HG03060 (cell line): ENCODE data around the gene TMEM82.

ENCODE experiments used
- ATAC-seq: cut with Tn5 transposase; IDR thresholded peaks from one replicate; pipeline ENCODE4 v1.9.1; 2021; ENCODE audit warnings: low read depth, moderate number of reproducible peaks; ENCODE audit not compliant: unreplicated experiment

Gene TMEM82

DNA sequence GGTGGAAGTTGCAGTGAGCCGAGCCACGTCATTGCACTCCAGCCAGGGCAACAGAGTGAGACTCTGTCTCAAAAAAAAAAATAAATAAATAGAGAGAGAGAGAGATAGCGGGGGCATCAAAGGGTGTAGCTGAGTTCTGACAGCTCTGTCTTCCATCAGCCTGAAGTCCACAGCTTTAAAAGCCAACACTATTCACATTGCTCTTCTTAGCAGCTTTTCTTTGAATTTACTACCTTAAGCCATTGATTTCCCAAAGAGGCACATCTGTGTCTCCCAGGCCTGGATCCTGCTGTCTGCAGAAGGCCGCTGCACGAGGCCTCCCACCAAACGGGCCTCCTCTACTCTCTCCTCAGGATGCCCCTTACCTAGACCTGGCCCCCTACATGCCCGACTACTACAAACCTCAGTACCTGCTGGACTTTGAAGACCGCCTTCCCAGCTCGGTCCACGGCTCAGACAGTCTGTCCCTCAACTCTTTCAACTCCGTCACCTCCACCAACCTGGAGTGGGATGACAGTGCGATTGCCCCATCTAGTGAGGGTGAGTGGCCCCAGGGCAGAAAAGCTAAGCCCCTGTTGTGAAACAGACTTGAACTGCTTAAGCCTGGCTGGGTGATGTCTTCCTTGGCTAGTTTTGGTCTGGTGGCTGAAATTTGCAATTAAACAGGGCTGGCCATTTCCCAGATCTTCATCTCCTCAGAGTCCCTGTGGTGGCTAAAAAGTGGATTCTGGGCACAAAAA lies 22.7 kb upstream of the TMEM82 start:
- no peak for ATAC-seq

DNA sequence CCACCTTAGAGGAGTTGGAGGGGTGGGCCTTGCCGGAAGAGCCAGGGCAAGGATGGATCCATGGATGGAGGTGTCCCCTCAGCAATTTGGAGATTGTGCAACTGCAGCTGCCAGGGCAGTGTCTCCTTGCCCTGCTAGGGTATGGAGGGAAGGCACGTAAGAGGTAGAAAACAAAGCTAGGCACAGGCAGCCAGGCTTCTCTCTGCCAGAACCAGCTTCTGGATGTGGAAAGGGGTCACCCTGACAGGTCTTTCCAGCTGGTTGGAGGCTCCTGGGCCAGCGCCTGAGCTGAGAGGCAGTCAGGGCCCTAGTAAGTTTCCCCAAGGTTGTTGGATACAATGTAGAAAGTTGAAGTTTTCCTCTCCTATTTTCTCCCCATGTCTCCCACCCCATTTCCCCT lies 21.4 kb upstream of the TMEM82 start:
- no peak for ATAC-seq

DNA sequence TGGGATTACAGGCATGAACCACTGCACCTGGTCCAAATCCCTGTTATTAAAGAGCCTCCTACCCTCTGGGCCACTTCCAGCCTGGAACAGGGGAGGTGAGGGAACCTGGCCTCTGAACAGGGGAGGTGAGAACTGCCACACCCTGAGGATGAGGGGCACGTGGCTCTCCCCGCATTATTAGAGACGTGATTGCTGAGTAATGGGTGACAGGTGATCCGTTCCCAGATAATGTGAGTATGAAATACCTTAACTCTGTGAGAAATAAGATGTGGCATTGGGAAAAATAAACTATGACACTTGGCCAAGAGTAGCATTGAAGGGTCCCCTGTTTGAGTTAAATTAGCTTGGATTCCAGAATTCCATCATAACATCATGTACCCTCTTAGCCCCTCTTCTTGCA lies 19.9 kb upstream of the TMEM82 start:
- ATAC-seq: no peak

DNA sequence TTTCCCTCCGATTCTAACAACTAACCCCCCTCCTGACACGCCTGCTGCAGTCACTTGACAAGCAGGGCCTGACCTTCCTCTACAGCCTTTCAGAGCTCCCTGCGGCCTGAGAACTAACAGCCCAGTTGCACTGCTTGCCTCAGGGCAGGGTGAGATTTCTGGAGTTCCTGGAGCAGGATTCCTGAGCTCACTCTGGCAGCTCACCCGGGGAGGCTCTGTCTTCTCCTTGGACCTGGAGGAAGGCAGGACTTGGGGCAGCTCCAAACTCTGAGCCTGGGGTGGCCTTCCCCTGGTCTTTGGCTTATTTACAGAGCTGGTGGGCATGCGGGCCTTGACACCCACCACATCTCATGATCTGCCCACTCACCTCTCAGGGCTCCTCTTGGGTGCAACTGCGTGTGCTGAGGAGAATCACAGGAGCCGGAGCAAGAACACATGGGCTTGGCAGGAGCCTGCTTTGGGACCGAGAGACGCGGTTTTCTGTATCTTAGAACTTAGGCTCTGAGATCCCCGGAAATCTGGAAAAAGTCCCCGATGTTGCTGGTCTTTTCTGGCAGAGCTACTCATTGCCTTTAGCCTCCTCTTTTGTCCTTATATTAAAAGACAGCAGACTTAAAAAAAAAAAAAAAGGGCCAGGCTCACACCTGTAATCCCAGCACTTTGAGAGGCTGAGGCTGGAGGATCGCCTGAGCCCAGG lies 19.3 kb upstream of the TMEM82 start:
- ATAC-seq: no peak

DNA sequence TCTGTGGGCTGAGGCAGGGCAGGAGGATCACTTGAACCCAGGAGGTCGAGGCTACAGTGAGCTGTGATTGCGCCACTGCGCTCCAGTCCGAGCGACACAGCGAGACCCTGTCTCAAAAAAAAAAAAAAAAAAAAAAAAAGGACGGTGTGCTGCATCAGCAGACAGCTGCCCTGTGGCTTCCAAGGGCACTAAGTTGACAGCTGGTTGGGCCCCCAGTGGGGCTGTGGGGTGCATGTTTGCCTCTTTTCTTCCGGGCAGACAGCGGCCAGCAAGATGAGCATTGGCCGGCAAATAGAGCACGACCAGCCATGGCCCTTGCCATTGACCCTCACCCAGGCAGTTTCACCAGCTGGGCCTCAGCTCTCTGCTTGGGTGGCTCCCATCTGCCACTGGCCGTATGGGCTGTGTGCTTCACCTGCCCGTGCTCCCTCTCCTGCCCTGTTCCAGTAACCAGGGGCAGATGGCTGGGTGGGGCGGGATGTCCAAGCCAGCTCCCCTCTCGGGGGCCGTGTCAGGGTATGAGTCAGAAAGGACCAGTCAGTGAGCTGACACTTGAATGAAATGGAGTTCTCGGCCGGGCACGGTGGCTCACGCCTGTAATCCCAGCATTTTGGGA lies 18.6 kb upstream of the TMEM82 start:
- no peak for ATAC-seq

DNA sequence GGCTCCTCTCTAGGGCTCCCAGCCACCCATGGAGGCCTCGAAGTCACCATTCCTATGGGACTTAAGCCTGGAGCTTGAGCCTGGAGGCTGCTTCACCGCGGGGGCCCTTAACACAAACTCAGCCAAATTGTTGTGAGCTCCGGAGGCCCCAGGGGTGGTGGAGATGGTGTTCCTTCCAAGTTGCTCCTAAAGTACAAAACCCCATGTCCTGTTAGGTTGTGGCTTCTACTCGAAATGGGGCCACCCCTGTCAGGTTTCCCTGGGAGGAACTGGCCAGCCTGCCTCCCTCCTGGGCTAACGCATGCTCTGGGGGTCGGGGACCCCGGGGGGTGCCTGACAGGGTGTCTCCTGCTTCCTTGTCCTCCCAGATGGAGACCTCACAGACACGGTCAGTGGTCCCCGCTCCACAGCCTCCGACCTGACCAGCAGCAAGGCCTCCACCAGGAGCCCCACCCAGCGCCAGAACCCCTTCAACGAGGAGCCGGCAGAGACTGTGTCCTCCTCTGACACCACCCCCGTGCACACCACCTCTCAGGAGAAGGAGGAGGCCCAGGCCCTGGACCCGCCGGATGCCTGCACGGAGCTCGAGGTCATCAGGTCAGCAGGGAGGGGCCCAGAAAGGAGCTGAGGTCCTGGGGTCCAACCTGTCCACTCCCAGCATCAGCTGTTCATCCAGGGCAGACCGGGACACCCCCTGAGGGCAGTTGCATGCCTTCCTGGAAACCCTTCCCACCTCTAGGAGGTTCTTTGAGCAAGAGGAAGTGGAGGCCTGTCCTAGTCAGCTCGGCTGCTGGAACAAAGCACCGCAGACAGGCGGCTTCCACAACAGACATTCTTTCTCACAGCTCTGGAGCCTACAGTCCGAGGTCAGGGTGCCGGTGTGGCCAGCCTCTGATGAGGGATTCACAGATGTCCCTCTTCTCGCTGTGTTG lies 17.1 kb upstream of the TMEM82 start:
- no peak for ATAC-seq

DNA sequence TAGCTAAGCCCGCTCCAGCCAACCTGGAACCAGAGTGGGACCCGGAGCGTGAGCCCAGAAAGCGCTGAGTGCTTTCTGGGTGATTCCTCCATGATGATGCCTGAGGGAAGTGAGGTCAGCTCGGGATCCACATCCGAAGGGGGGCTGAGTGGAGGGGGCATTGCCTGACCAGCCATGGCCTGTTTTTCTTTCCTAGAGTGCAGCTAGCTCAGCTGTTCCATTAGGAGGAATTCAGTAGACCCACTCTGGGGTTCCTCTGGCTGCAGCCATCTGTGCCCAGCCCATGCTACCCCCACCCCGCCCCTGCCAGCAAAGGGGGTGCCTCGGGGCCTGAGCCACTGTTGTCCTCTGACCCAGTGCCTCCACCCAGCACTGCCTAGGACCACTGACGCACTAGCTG lies 15.8 kb upstream of the TMEM82 start:
- no peak for ATAC-seq

DNA sequence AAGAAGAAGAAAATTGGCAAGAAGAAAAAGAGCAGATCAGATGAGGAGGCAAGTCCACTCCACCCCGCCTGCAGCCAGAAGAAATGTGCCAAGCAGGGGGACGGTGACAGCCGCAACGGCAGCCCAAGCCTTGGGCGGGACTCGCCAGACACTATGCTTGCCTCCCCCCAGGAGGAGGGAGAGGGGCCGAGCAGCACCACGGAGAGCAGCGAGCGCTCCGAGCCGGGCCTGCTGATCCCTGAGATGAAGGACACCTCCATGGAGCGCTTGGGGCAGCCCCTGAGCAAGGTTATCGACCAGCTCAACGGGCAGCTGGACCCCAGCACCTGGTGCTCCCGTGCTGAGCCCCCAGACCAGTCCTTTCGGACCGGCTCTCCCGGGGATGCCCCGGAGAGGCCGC lies 15.3 kb upstream of the TMEM82 start:
- ATAC-seq: no peak

DNA sequence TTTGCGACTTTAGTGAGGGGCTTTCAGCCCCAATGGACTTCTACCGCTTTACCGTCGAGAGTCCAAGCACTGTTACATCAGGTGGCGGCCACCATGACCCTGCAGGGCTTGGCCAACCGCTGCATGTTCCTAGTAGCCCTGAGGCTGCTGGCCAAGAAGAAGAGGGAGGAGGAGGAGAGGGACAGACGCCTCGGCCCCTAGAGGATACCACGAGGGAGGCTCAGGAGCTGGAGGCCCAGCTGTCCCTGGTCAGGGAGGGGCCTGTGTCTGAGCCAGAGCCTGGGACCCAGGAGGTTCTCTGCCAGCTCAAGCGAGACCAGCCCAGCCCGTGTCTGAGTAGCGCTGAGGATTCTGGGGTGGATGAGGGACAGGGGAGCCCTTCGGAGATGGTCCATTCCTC lies 14.9 kb upstream of the TMEM82 start:
- ATAC-seq: no peak

DNA sequence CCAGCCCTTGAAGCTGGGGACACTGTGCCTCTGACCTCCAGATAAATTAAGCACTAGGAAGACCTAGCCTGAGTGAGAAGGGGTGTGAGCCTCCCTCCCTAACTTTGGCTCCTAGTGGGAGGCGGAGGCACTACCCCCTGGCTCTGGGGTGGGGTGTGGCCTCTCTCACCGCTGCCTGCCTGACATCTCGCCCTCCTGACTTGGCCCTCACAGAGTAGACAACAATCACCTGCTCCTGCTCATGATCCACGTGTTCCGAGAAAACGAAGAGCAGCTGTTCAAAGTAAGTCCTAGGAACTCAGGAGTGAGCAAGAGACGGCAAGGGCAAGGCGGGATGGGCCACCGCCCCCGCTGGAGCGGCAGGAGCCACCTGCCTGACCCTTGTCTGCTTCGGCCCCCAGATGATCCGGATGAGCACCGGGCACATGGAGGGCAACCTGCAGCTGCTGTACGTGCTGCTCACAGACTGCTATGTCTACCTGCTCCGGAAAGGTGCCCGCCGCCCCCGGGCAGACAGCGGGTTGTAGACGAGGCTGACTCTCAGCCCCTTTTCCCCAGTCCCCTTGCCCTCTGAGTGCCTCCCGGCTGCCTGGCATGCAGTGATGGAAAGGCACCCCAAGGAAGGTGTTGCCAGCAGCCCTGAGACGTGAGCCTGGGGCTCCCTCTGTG lies 14.3 kb upstream of the TMEM82 start:
- ATAC-seq: no peak

DNA sequence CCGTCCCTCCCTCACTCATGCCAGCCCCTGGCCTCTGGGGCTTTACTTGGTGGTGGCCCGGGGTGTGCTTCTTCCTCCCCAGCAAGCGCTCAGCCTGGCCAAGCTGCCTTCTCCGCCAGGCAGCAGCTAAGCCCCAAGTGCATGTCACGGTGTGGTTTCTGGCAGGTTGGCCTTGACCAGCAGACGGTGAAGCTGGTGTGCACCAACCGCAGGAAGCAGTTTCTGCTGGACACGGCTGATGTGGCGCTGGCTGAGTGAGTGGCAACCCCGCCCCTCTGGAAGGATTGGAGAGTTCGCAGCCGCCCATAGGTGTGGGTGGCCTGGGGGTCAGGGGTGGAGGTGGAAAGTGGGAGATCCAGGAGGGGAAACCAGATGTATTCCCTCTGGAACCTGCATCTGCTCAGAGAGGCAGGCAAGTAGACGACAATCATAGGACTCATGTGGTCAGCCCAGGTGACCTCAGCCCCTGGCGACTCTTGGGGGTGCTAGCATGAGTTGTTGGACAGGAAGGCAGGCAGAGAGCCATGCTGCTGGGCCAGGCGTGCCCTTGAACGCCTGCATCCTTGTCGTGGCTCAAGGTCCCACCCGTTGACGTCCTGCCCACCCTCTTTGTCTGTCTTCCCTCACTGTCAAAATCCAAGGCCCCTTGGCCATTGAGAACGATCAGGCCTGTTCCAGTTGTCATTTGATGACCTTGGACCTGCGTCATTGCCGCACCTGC lies 13.2 kb upstream of the TMEM82 start:
- no peak for ATAC-seq

DNA sequence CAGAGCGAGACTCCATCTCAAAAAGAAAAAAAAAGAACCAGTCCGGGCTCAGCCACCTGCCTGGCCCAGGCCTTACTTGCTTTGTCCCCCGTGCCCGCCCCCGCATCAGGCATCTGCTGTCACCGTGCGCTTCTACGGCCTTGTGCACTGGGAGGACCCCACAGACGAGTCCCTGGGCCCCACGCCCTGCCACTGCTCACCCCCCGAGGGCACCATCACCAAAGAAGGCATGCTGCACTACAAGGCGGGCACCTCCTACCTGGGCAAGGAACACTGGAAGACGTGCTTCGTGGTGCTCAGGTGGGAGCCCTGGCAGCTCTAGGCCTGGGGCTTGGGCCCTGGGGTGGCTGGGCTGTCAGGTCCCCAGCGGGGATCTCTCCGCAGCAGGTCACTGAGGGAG lies 11.9 kb upstream of the TMEM82 start:
- no peak for ATAC-seq

DNA sequence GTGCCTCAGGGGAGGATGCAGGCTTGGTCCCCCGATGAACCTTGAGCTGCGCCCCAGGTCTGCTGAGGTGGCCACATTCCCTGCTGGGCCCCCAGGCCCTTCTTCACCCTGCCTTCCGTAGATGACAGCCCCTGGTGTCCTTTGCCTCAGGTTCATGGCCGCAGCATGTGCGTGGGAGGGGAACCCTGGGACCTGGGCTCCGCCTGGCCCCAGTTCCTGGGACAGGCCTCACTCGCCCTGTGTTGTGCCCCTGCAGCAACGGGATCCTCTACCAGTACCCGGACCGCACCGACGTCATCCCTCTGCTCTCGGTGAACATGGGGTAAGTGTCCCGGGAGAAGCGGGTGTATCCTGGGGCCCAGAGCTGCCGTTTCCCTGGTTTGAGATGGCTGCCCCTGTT lies 11.4 kb upstream of the TMEM82 start:
- ATAC-seq: no peak

DNA sequence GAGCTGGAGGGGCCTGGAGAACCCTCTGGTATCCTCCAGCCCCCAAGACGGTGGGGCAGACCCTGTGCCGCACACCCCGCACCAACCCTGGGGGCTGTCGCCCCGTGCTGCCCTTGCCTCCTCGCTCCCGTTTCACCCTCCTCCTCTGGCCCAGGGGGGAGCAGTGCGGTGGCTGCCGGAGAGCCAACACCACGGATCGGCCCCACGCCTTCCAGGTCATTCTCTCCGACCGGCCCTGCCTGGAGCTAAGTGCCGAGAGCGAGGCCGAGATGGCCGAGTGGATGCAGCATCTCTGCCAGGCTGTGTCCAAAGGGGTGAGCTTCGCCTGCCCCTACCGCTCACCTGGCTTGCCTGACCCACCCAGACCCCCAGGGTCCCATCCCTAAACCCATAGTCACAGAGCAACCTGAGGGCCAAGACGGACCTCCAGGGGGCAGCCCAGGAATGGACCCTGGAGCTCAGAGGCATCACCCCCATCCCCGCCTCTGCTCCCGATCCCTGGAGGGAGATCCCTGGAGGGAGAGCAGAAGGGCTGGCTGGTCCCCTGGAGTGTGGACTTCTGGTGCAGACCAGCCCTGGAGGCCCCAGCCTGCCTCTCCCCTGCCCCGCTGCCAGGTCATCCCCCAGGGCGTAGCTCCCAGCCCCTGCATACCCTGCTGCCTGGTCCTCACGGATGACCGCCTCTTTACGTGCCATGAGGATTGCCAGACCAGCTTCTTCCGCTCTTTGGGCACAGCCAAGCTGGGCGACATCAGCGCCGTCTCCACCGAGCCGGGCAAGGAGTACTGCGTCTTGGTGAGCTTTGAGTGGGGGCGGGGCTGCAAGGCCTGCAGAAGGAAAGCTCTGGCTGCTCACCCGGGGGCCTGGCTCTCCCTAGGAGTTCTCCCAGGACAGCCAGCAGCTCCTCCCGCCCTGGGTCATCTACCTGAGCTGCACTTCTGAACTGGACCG lies 10.3 kb upstream of the TMEM82 start:
- no peak for ATAC-seq

DNA sequence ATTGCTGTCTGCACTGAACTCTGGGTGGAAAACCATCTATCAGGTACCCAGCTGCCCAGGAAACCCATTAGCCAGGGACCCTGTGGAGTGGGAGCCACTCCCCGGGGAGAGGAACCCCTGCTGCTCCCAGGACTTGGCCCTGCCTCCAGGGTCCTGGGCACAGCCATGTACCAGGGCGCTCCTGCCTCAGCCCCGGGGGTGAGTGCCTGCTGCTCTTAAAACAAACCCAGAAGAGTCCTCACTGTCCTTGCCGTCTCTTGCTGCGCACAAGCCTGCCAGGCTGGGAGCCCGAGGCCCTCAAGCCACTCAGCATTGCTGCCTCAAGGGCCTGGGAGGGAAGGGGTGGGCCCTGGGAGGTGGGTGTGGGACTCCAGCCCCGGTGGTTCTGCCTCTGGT lies 9.6 kb upstream of the TMEM82 start:
- no peak for ATAC-seq

DNA sequence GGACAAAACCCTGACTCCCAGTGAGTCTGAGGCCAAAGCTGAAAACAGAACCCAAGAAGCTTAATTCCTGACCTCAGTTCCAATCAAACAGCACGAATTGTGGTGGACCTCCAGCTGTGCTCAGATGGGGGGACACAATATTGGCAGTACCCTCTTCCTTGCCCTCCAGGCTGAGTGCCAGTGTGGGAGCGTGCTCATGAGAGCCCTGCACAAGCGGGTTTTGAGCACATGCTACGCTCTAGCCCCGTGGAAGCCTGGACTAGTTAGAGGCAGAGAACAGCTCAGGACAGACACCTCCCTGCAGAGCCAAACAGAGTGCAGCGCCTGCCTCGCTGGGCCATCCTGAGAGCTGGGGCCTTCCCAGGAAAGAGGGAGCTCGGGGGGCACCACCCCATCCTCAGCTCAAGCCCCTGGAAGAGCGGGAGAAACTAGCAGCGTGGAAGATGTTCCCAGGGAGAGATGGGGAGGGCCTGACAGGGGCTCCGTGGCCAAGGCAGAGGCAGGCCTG lies 9.0 kb upstream of the TMEM82 start:
- no peak for ATAC-seq

DNA sequence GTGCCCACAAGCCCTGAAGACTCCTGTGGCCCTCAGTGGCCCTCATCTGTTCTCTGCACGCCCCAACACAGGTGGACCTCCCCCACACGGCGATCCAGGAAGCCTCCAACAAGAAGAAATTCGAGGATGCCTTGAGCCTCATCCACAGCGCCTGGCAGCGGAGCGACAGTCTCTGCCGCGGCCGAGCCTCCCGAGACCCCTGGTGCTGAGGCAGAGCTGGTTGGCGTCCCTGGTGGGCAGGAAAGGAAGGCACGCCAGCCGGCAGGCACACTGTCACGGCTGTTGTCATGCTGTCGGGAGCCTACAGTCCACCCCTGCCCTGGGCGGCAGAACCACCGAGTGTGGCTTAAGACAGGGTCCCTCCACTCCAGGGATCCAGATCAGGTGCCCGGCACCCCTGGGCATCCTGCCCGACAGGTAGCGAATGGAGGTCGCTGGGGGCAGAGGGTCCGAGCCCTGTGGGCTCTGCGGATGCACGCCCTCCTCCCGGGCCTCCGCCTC lies 8.5 kb upstream of the TMEM82 start:
- ATAC-seq: no peak

DNA sequence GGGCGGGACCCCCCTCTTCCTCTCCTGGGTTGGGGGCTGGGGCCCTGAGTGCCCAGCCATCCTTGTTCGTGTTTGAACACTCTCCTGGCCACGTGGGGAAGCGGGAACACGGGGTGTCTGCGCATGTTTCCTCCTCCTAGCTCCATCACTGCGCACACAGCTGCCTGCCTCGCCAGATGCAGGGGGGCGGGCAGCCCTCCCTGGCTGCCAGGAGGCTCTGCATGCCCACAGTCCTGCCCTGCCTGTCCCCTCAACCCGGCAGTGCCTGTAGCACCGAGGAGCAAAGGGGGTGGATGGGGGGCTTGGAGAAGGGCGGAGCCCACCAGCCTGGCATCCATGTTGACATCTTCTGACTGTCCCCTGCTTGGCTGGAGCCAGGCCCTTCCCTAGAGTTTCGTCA lies 8.0 kb upstream of the TMEM82 start:
- ATAC-seq: no peak
